Measurements from ENCODE around the gene LYRM1. TPM values are rescaled to one million over a fixed set of nuclear protein-coding genes. Genes with fewer than 3 reads are reported as not detected.

Gene LYRM1
- total RNA-seq (2014; rRNA removed; shearing (Covaris generic)) (18.7 and 19.4 TPM in 2 replicates), polyA plus RNA-seq (2016; fragmentation: Nextera tagmentation; extraction: Ambion mirVana) (24.8 and 24.9 TPM in 2 replicates)
- long read RNA-seq, transcript LYRM1-208 (4 exons, 460 nt), result major isoform, 5 of 16 reads
- long read RNA-seq, partial matches to known transcripts, result 0 of 16 reads
- long read RNA-seq, other reads (novel, unspliced or antisense), result 2 of 16 reads

GRCh38 chr16:20900299-20901067, at the start of gene LYRM1, which contains the start of gene DCUN1D3:
Gene LYRM1, plus strand, starts transcription at chr16:20900771. Its CDS starts 14,785 bp downstream, at chr16:20915556.
Gene DCUN1D3, minus strand, starts transcription at chr16:20900358. Its CDS starts 37,820 bp downstream, at chr16:20862538.
- DNase-seq (ENCODE audit: low spot score), result peak; percentile 98
- no peaks in the 10 kb centered on the region for H3F3A ChIP-seq (replicated peaks; ENCODE audit: low read depth)
- H3K9me2 ChIP-seq (ENCODE audit: insufficient read depth), result no peaks in the 10 kb centered on the region
- TF ChIP-seq ZNF462 (CRISPR knock-in tag; IDR thresholded peaks at IDR 0.05) (no peak), ZNF331 (CRISPR knock-in tag; IDR thresholded peaks at IDR 0.05; ENCODE audit: low read depth) (no peak), NANOG (IDR thresholded peaks at IDR 0.05; ENCODE audit: borderline replicate concordance) (no peak), JUNB (IDR thresholded peaks at IDR 0.05; ENCODE audit: unreplicated experiment) (no peak), ETS1 (IDR thresholded peaks at IDR 0.05) (no peak; the same call in 1 of the 2 replicates), EZH2 (IDR thresholded peaks at IDR 0.05; ENCODE audit: low read depth, unreplicated experiment) (no peak), POLR2AphosphoS5 (IDR thresholded peaks at IDR 0.05; ENCODE audit: low read depth) (peak; percentile 76), CREB1 (CRISPR knock-in tag; IDR thresholded peaks at IDR 0.05; ENCODE audit: low read depth) (peak; percentile 93)
- H3K27me3 Mint-ChIP-seq (ENCODE audit: insufficient read depth, low read depth, poor library complexity), result peaks cover 6% of the 10 kb centered on the region
- peak; percentile 90 for ATAC-seq
- H3K9me3 Mint-ChIP-seq, result peaks cover 2% of the 10 kb centered on the region; the same call in 1 of the 3 replicates
- peak within 1 kb of the TSS; percentile 99 for H3K27ac Mint-ChIP-seq
- H3K36me3 Mint-ChIP-seq (ENCODE audit: low read depth), result peaks cover 21% of the 10 kb centered on the region
- H2AFZ ChIP-seq, result peak within 1 kb of the TSS; percentile 70
- peak within 1 kb of the TSS; percentile 88 for H3K4me3 ChIP-seq
- H4K20me1 ChIP-seq (replicated peaks; ENCODE audit: insufficient read depth), result peaks cover 17% of the 10 kb centered on the region
- H3K36me3 ChIP-seq (ENCODE audit: insufficient read depth), result peaks cover 5% of the 10 kb centered on the region
- H3K4me2 ChIP-seq, result peak within 1 kb of the TSS; percentile 96
- H3K4me3 Mint-ChIP-seq, result peak within 1 kb of the TSS; percentile 89
- no peaks in the 10 kb centered on the region for H3K27me3 ChIP-seq (ENCODE audit: insufficient read depth)
- H3K27ac ChIP-seq (ENCODE audit: low read depth), result peak within 1 kb of the TSS; percentile 97
- peaks cover 76% of the 10 kb centered on the region for H3K79me2 ChIP-seq (replicated peaks; ENCODE audit: insufficient read depth)
- H3K4me1 ChIP-seq (ENCODE audit: insufficient read depth), result peaks cover 43% of the 10 kb centered on the region
- peaks cover 51% of the 10 kb centered on the region for H3K4me1 Mint-ChIP-seq
